ENCODE data around the gene DTX1.
A peak's percentile ranks its signal among the peaks of the same experiment; 100 is the strongest.

The DTX1 gene

GRCh38 chr12:113097716-113098440, 41.3 kb downstream of the DTX1 start:
- Histone ChIP-seq H3K36me3 (ENCODE audit: insufficient read depth, insufficient read length, low read length) (no peaks in the 10 kb centered on the region), H3K27me3 (ENCODE audit: insufficient read depth, insufficient read length) (no peaks in the 10 kb centered on the region), H3K4me1 (ENCODE audit: insufficient read depth, insufficient read length) (peaks cover 9% of the 10 kb centered on the region), H3K4me3 (ENCODE audit: insufficient read length, low read depth) (no peak overlapping the region), H3K9ac (ENCODE audit: insufficient read length, low read depth) (no peak overlapping the region), H3K9me3 (ENCODE audit: insufficient read depth, low read length) (no peaks in the 10 kb centered on the region)
- DNase-seq (ENCODE audit: low read depth, low spot score) = no peak
- TF ChIP-seq ZNF274 (IDR thresholded peaks at IDR 0.05; ENCODE audit: low read depth, low read length) (no peak), SUZ12 (IDR thresholded peaks at IDR 0.05; ENCODE audit: extremely low read depth, insufficient read depth, insufficient read length) (no peak), YY1 (IDR thresholded peaks at IDR 0.05; ENCODE audit: insufficient read depth, insufficient read length) (no peak)

GRCh38 chr12:113098441-113099028, 42.0 kb downstream of the DTX1 start:
- DNase-seq (ENCODE audit: low read depth, low spot score) = peak; percentile 68
- Histone ChIP-seq H3K4me1 (ENCODE audit: insufficient read depth, insufficient read length) (peaks cover 9% of the 10 kb centered on the region), H3K9me3 (ENCODE audit: insufficient read depth, low read length) (no peaks in the 10 kb centered on the region), H3K9ac (ENCODE audit: insufficient read length, low read depth) (no peak overlapping the region), H3K27me3 (ENCODE audit: insufficient read depth, insufficient read length) (no peaks in the 10 kb centered on the region), H3K36me3 (ENCODE audit: insufficient read depth, insufficient read length, low read length) (no peaks in the 10 kb centered on the region), H3K4me3 (ENCODE audit: insufficient read length, low read depth) (no peak overlapping the region)
- no peak for TF ChIP-seq YY1 (IDR thresholded peaks at IDR 0.05; ENCODE audit: insufficient read depth, insufficient read length)
- TF ChIP-seq ZNF274 (IDR thresholded peaks at IDR 0.05; ENCODE audit: low read depth, low read length) = no peak
- no peak for TF ChIP-seq SUZ12 (IDR thresholded peaks at IDR 0.05; ENCODE audit: extremely low read depth, insufficient read depth, insufficient read length)

- no peaks in the 10 kb centered on the region for H3K36me3 ChIP-seq (ENCODE audit: insufficient read depth, insufficient read length, low read length)
- TF ChIP-seq YY1 (IDR thresholded peaks at IDR 0.05; ENCODE audit: insufficient read depth, insufficient read length) (no peak), ZNF274 (IDR thresholded peaks at IDR 0.05; ENCODE audit: low read depth, low read length) (no peak), SUZ12 (IDR thresholded peaks at IDR 0.05; ENCODE audit: extremely low read depth, insufficient read depth, insufficient read length) (no peak)
- H3K27me3 ChIP-seq (ENCODE audit: insufficient read depth, insufficient read length) = no peaks in the 10 kb centered on the region
- H3K4me3 ChIP-seq (ENCODE audit: insufficient read length, low read depth) = no peak overlapping the region
- peaks cover 12% of the 10 kb centered on the region for H3K4me1 ChIP-seq (ENCODE audit: insufficient read depth, insufficient read length)
- H3K9ac ChIP-seq (ENCODE audit: insufficient read length, low read depth) = no peak overlapping the region
- no peak for DNase-seq (ENCODE audit: low read depth, low spot score)
- no peaks in the 10 kb centered on the region for H3K9me3 ChIP-seq (ENCODE audit: insufficient read depth, low read length)
Observed at GRCh38 chr12:113099364-113099763, 42.8 kb downstream of the DTX1 start.

DNA sequence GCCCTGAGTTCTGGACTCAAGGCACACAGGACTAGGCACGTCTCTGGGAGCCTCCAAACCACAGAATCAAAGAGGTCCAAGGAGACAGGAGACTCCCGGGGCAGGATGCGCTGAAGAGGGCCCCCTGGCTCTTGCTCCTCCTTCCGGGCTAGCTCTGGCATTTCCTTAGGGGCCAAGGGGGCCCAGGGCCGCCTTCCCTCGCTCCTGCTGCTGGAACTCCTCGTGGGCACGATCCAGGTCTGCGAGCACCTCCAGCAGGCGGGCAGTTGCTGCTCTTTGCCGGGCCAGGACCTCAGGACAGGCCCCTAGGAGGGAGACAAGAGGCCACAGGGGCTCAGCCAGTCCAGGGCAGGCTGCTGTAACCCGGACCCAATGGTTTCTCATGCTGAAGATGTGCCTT, 43.2 kb downstream of the DTX1 start:
- H3K9me3 ChIP-seq (ENCODE audit: insufficient read depth, low read length) = no peaks in the 10 kb centered on the region
- no peak overlapping the region for H3K9ac ChIP-seq (ENCODE audit: insufficient read length, low read depth)
- TF ChIP-seq SUZ12 (IDR thresholded peaks at IDR 0.05; ENCODE audit: extremely low read depth, insufficient read depth, insufficient read length) (no peak), ZNF274 (IDR thresholded peaks at IDR 0.05; ENCODE audit: low read depth, low read length) (no peak), YY1 (IDR thresholded peaks at IDR 0.05; ENCODE audit: insufficient read depth, insufficient read length) (no peak)
- DNase-seq (ENCODE audit: low read depth, low spot score) = no peak
- H3K36me3 ChIP-seq (ENCODE audit: insufficient read depth, insufficient read length, low read length) = no peaks in the 10 kb centered on the region
- no peak overlapping the region for H3K4me3 ChIP-seq (ENCODE audit: insufficient read length, low read depth)
- H3K27me3 ChIP-seq (ENCODE audit: insufficient read depth, insufficient read length) = no peaks in the 10 kb centered on the region
- peaks cover 12% of the 10 kb centered on the region for H3K4me1 ChIP-seq (ENCODE audit: insufficient read depth, insufficient read length)

DNA sequence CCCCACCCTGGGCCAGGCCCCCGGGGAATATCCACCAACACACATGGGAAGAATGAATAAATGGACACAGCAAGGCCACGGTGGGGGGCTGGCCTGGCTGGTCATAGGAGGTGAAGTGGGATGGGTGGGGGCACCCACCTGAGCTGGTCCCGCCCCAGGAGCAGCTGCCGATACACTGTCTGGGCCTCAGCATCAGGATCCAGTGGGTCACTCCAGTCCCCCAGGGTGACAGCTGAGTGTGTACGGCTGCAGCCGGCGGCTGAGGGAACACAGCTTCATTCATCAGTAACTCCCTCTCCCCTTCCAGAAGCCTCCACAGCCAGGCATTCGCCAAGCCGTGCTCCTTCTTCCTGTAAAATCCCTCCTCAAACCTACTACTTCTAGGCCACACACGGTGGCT, 45.2 kb downstream of the DTX1 start:
- no peak for DNase-seq (ENCODE audit: low read depth, low spot score)
- H3K9me3 ChIP-seq (ENCODE audit: insufficient read depth, low read length) = no peaks in the 10 kb centered on the region
- H3K9ac ChIP-seq (ENCODE audit: insufficient read length, low read depth) = peak overlapping the region; percentile 2
- no peaks in the 10 kb centered on the region for H3K27me3 ChIP-seq (ENCODE audit: insufficient read depth, insufficient read length)
- H3K4me3 ChIP-seq (ENCODE audit: insufficient read length, low read depth) = no peak overlapping the region
- H3K36me3 ChIP-seq (ENCODE audit: insufficient read depth, insufficient read length, low read length) = no peaks in the 10 kb centered on the region
- peaks cover 17% of the 10 kb centered on the region for H3K4me1 ChIP-seq (ENCODE audit: insufficient read depth, insufficient read length)
- no peak for TF ChIP-seq ZNF274 (IDR thresholded peaks at IDR 0.05; ENCODE audit: low read depth, low read length)
- TF ChIP-seq SUZ12 (IDR thresholded peaks at IDR 0.05; ENCODE audit: extremely low read depth, insufficient read depth, insufficient read length) = no peak
- TF ChIP-seq YY1 (IDR thresholded peaks at IDR 0.05; ENCODE audit: insufficient read depth, insufficient read length) = no peak

GRCh38 chr12:113102811-113103210, 46.3 kb downstream of the DTX1 start:
- no peaks in the 10 kb centered on the region for H3K36me3 ChIP-seq (ENCODE audit: insufficient read depth, insufficient read length, low read length)

GRCh38 chr12:113103756-113104450, 47.4 kb downstream of the DTX1 start:
- Histone ChIP-seq H3K4me1 (ENCODE audit: insufficient read depth, insufficient read length) (peaks cover 11% of the 10 kb centered on the region), H3K9ac (ENCODE audit: insufficient read length, low read depth) (peak overlapping the region; percentile 69), H3K36me3 (ENCODE audit: insufficient read depth, insufficient read length, low read length) (no peaks in the 10 kb centered on the region), H3K9me3 (ENCODE audit: insufficient read depth, low read length) (no peaks in the 10 kb centered on the region), H3K4me3 (ENCODE audit: insufficient read length, low read depth) (peak overlapping the region; percentile 31), H3K27me3 (ENCODE audit: insufficient read depth, insufficient read length) (no peaks in the 10 kb centered on the region)
- peak; percentile 63 for DNase-seq (ENCODE audit: low read depth, low spot score)
- TF ChIP-seq SUZ12 (IDR thresholded peaks at IDR 0.05; ENCODE audit: extremely low read depth, insufficient read depth, insufficient read length) (no peak), YY1 (IDR thresholded peaks at IDR 0.05; ENCODE audit: insufficient read depth, insufficient read length) (no peak), ZNF274 (IDR thresholded peaks at IDR 0.05; ENCODE audit: low read depth, low read length) (no peak)

More at GRCh38 chr12:113102811-113103210, 46.3 kb downstream of the DTX1 start:
- H3K4me1 ChIP-seq (ENCODE audit: insufficient read depth, insufficient read length) = peaks cover 15% of the 10 kb centered on the region
- H3K4me3 ChIP-seq (ENCODE audit: insufficient read length, low read depth) = no peak overlapping the region
- DNase-seq (ENCODE audit: low read depth, low spot score) = no peak
- no peak overlapping the region for H3K9ac ChIP-seq (ENCODE audit: insufficient read length, low read depth)
- H3K27me3 ChIP-seq (ENCODE audit: insufficient read depth, insufficient read length) = no peaks in the 10 kb centered on the region
- no peak for TF ChIP-seq SUZ12 (IDR thresholded peaks at IDR 0.05; ENCODE audit: extremely low read depth, insufficient read depth, insufficient read length)
- no peak for TF ChIP-seq ZNF274 (IDR thresholded peaks at IDR 0.05; ENCODE audit: low read depth, low read length)
- TF ChIP-seq YY1 (IDR thresholded peaks at IDR 0.05; ENCODE audit: insufficient read depth, insufficient read length) = no peak
- H3K9me3 ChIP-seq (ENCODE audit: insufficient read depth, low read length) = no peaks in the 10 kb centered on the region

Measured in NT2/D1 (cell line).